ENCODE measurements around the gene POLD1. TPM values are rescaled to one million over a fixed set of nuclear protein-coding genes. Genes with fewer than 3 reads are reported as not detected.

The POLD1 gene
- total and polyA plus RNA-seq, 2 experiments from 2014 or later: 111 to 173 TPM

GRCh38 chr19:50419022-50419579 lies 35.0 kb downstream of the POLD1 start:
- no peak for ATAC-seq
- no peaks in the 10 kb centered on the region; the same call in 1 of the 2 replicates for H4K20me1 ChIP-seq (replicated peaks; ENCODE audit: insufficient read depth)
- Mint-ChIP-seq H3K36me3 (ENCODE audit: low read depth) (peaks cover 30% of the 10 kb centered on the region), H3K4me1 (peaks cover 25% of the 10 kb centered on the region), H3K27me3 (ENCODE audit: insufficient read depth, low read depth, poor library complexity) (peaks cover 7% of the 10 kb centered on the region), H3K4me3 (peak overlapping the region; percentile 82), H3K27ac (no peak overlapping the region), H3K9me3 (peaks cover 3% of the 10 kb centered on the region; the same call in 2 of the 3 replicates)
- no peaks in the 10 kb centered on the region for H3K27me3 ChIP-seq (ENCODE audit: insufficient read depth)
- peaks cover 14% of the 10 kb centered on the region; the same call in 1 of the 2 replicates for H3F3A ChIP-seq (replicated peaks; ENCODE audit: low read depth)
- H3K79me2 ChIP-seq (replicated peaks; ENCODE audit: insufficient read depth): peaks cover 6% of the 10 kb centered on the region; the same call in 1 of the 2 replicates
- peak overlapping the region; percentile 98 for H3K4me2 ChIP-seq
- peak overlapping the region; percentile 78 for H3K4me3 ChIP-seq
- peaks cover 14% of the 10 kb centered on the region; the same call in 1 of the 2 replicates for H3K4me1 ChIP-seq (ENCODE audit: insufficient read depth)
- H2AFZ ChIP-seq: peak overlapping the region; percentile 87; the same call in 1 of the 2 replicates
- no peak overlapping the region for H3K27ac ChIP-seq (ENCODE audit: low read depth)
- no peaks in the 10 kb centered on the region for H3K36me3 ChIP-seq (ENCODE audit: insufficient read depth)
- H3K9me2 ChIP-seq (ENCODE audit: insufficient read depth): no peaks in the 10 kb centered on the region
- TF ChIP-seq EZH2 (IDR thresholded peaks at IDR 0.05; ENCODE audit: low read depth, unreplicated experiment): no peak
- TF ChIP-seq CTCF (conservative IDR thresholded peaks at IDR 0.05; ENCODE audit: low read depth in 2 of 2): no peak
- no peak for TF ChIP-seq REST (IDR thresholded peaks at IDR 0.05; ENCODE audit: unreplicated experiment)
- peak; percentile 24 for DNase-seq (ENCODE audit: low spot score)

GRCh38 chr19:50419580-50420035 lies 35.5 kb downstream of the POLD1 start:
- Histone ChIP-seq H3K27me3 (ENCODE audit: insufficient read depth) (no peaks in the 10 kb centered on the region), H3K4me3 (peak overlapping the region; percentile 78), H2AFZ (no peak overlapping the region; the same call in 1 of the 2 replicates), H3K4me1 (ENCODE audit: insufficient read depth) (peaks cover 14% of the 10 kb centered on the region; the same call in 1 of the 2 replicates), H3K4me2 (peak overlapping the region; percentile 98), H3F3A (replicated peaks; ENCODE audit: low read depth) (peaks cover 14% of the 10 kb centered on the region; the same call in 1 of the 2 replicates), H4K20me1 (replicated peaks; ENCODE audit: insufficient read depth) (no peaks in the 10 kb centered on the region; the same call in 1 of the 2 replicates), H3K79me2 (replicated peaks; ENCODE audit: insufficient read depth) (peaks cover 6% of the 10 kb centered on the region; the same call in 1 of the 2 replicates), H3K9me2 (ENCODE audit: insufficient read depth) (no peaks in the 10 kb centered on the region), H3K36me3 (ENCODE audit: insufficient read depth) (no peaks in the 10 kb centered on the region), H3K27ac (ENCODE audit: low read depth) (no peak overlapping the region)
- Mint-ChIP-seq H3K27ac (no peak overlapping the region), H3K4me1 (peaks cover 23% of the 10 kb centered on the region), H3K9me3 (peaks cover 3% of the 10 kb centered on the region; the same call in 2 of the 3 replicates), H3K36me3 (ENCODE audit: low read depth) (peaks cover 26% of the 10 kb centered on the region), H3K4me3 (peak overlapping the region; percentile 82), H3K27me3 (ENCODE audit: insufficient read depth, low read depth, poor library complexity) (peaks cover 10% of the 10 kb centered on the region)
- TF ChIP-seq EZH2 (IDR thresholded peaks at IDR 0.05; ENCODE audit: low read depth, unreplicated experiment): no peak
- TF ChIP-seq ETS1 (IDR thresholded peaks at IDR 0.05): peak; percentile 83
- no peak for TF ChIP-seq NANOG (IDR thresholded peaks at IDR 0.05; ENCODE audit: borderline replicate concordance)
- no peak for TF ChIP-seq REST (IDR thresholded peaks at IDR 0.05; ENCODE audit: unreplicated experiment)
- peak; percentile 6 for ATAC-seq
- peak; percentile 81 for DNase-seq (ENCODE audit: low spot score)

Data from GM23338 (cell line).